Mononuclear cell (primary cell): ENCODE measurements around the gene PPFIBP1. TPM values are rescaled to one million over a fixed set of nuclear protein-coding genes. Genes with fewer than 3 reads are reported as not detected.
"Not testable (repeated sequence)": the region's sequence is repeated elsewhere in the genome, so short reads cannot be mapped to it uniquely, and the experiment has no call there.

ENCODE experiments used
- H3K27me3 ChIP-seq: 2 replicates; pipeline ENCODE4 v1.6.0; 2011; ENCODE audit warnings: low read length, control low read depth; ENCODE audit not compliant: insufficient read depth
- H3K4me1 ChIP-seq: 2 replicates; pipeline ENCODE4 v1.5.1; 2011; ENCODE audit warnings: mild to moderate bottlenecking, low read length, control low read depth; ENCODE audit not compliant: insufficient read depth
- H3K4me3 ChIP-seq: 2 replicates; pipeline ENCODE4 v1.5.1; 2011; ENCODE audit warnings: mild to moderate bottlenecking, low read length, moderate library complexity
- H3K9me3 ChIP-seq: 2 replicates; pipeline ENCODE4 v1.5.1; 2011; ENCODE audit warnings: low read depth, mild to moderate bottlenecking, control low read depth, low read length
- total RNA-seq: library from RNA; depleted of rRNA; stranded (reverse); fragments of >200 nt; gene quantifications from one replicate; pipeline ENCODE4 v1.2.3, GENCODE V29; 2012

PPFIBP1 gene
- total RNA-seq, 1 donor: 3.0 TPM

DNA sequence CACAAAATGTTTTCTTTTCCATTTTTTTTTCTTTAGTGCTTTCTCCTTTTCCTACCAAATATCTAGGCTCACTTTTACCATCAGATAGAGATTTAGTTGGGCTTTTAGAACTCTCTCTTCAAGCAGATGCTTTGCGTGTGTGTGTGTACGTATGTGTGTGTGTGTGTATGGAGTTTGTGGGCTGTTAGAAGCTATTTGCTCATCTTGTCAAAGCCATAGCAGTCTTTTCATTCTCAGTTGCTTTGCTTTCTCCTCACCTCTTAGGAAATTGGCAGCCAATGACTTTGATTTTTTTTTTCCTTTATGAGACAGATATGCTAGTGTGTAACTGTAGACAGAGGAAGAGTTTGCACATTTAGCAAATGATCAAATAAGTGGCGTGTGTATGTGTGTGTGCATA is 57.8 kb downstream of the PPFIBP1 start:
- H3K9me3 ChIP-seq, H3K4me1 ChIP-seq, H3K27me3 ChIP-seq, H3K4me3 ChIP-seq: not testable (repeated sequence)

- H3K4me1 ChIP-seq, H3K27me3 ChIP-seq, H3K9me3 ChIP-seq, H3K4me3 ChIP-seq: not testable (repeated sequence)
Measured at GRCh38 chr12:27582445-27582844, 58.4 kb downstream of the PPFIBP1 start.

DNA sequence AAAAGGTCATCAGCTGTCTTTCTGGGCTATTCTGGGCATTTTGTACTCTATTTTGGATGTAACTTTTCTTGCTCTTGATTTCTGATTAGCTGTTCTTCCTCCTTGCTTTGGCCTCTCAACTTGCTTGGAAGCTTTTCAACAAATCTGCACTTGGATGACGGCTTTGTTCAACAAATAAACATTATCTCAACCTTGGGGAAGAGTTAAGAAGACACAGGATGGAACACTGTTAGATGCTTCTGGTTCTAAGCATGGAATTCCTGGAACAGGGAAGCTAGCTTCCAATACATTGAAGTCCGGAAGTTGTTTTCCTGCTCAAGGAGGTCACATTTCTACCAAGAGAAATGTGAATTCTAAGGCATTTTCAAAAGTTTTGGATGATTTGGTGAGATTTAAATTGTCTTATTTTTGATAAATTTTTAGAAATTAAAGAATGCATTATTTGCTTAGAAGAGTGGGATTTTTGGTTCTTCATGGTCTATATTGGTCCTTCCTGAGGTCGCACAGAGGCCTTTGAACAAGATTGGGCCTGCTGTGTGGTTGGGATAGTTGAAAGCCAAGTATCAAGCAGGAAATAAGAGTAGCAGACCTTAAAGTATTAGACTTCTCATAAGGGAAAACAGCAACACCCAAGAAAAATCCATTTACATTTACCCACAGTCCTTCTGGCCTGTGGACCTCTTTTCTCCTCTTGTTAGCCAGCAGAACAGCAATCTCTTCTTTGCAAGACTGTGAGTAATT is 59.2 kb downstream of the PPFIBP1 start:
- Histone ChIP-seq H3K9me3 (no peaks in the 10 kb centered on the region), H3K4me1 (no peaks in the 10 kb centered on the region), H3K27me3 (no peaks in the 10 kb centered on the region), H3K4me3 (no peak overlapping the region)

GRCh38 chr12:27583981-27584380 is 60.0 kb downstream of the PPFIBP1 start:
- Histone ChIP-seq H3K27me3 (no peaks in the 10 kb centered on the region), H3K4me1 (no peaks in the 10 kb centered on the region), H3K9me3 (no peaks in the 10 kb centered on the region), H3K4me3 (no peak overlapping the region)

DNA sequence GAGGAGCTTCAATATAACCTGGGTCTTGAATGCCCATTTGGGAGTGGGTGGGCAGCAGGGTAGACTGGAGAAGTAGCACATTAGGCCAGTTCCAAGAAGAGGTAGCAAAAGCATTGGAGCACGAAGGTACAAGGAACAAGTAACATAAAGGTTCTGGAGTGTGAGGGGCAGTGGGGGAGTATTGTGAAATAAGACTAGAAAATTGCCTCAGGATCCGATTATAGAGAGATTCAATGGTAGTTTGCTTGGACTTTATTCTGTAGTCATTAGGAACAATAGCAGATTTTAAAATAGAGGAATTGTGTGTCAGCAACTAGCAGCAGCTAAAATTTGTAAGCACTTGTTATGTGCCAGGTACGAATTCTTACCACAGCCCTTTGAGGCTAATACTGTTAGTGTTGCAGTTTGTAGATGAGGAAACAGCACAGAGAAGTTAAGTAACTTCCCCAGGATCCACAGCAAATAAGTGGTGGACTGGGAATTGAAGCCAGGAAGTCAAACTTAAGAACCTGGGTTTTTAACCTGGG is 61.8 kb downstream of the PPFIBP1 start:
- H3K9me3 ChIP-seq: no peaks in the 10 kb centered on the region
- H3K27me3 ChIP-seq: no peaks in the 10 kb centered on the region
- H3K4me3 ChIP-seq: no peak overlapping the region
- no peaks in the 10 kb centered on the region for H3K4me1 ChIP-seq

DNA sequence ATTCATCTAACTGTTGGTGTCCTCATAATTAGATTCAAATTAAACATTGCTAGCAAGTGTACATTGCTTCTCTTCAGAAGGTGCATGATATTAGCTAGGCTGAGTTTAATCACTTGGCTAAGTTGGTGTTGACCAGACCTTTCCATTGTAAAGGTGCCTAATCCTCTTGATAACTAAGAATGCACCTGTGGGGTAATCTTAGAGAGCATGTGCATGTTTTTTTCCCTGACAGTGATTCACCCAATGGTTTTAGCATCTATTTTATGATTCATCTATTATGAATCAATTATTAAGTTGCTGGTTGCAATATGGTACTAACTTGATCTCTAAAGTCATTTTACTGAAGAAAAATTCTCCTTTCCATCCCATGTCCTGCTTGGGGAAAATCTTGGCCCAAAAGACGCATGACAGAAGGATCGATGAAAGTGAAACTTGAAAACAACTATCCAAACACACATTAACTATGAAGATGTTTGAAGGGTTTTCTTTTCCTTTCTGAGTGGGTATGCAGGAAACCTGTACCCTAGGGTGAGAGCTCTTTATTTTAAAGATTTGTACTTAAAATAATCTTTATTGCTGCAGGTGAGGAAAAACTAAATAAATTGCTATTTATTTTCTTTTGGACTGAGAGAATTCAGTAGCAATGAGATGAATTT is 64.2 kb downstream of the PPFIBP1 start:
- H3K4me1 ChIP-seq, H3K9me3 ChIP-seq, H3K4me3 ChIP-seq, H3K27me3 ChIP-seq: not testable (repeated sequence)

GRCh38 chr12:27588776-27589175 is 64.8 kb downstream of the PPFIBP1 start:
- H3K27me3 ChIP-seq: no peaks in the 10 kb centered on the region
- H3K4me1 ChIP-seq: no peaks in the 10 kb centered on the region
- H3K9me3 ChIP-seq: no peaks in the 10 kb centered on the region
- no peak overlapping the region for H3K4me3 ChIP-seq

- no peaks in the 10 kb centered on the region for H3K9me3 ChIP-seq
- no peaks in the 10 kb centered on the region for H3K4me1 ChIP-seq
- no peak overlapping the region for H3K4me3 ChIP-seq
- no peaks in the 10 kb centered on the region for H3K27me3 ChIP-seq
Measured at GRCh38 chr12:27589419-27589818, 65.4 kb downstream of the PPFIBP1 start.

DNA sequence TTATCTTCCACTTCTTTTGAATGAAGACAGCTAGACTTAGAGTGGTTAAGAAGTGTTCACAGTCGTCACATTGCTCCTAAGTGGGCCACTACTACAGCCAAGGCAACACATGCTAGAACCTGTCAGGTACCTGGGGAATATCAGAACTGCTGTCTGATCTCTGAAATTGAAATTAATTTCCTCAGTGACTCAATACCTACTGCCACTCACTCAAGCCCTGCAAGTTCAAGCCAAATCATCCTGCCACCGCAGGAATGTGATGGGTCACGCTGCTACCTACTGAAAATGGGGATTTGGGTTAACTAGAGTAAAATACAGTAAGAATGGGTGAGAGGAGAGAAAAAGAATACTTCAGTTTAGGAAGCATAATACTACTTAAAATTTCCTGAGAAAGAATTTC is 67.7 kb downstream of the PPFIBP1 start:
- H3K4me3 ChIP-seq, H3K4me1 ChIP-seq, H3K27me3 ChIP-seq, H3K9me3 ChIP-seq: not testable (repeated sequence)

- H3K4me1 ChIP-seq: no peaks in the 10 kb centered on the region
- H3K27me3 ChIP-seq: no peaks in the 10 kb centered on the region
Measured at GRCh38 chr12:27592548-27592947, 68.5 kb downstream of the PPFIBP1 start.

DNA sequence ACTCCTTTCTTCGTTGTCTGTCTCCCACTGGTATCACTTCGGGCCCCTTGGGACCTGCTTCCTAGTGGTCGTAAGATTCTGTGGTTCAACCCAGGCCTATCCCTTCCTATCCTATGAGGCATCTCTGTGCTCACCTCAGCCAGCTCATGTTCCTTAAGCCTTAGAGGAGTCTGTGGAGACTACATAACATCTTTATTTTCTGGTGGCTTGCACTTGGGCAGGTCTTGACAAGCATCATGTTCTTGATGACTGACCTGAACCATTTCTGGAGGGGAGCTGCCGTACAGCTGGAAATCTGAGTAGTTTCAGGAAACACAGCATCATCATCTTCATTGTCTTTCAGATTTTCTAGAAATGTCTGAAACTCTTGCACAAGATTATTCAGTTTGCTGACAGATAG is 69.3 kb downstream of the PPFIBP1 start:
- Histone ChIP-seq H3K9me3 (no peaks in the 10 kb centered on the region), H3K4me1 (no peaks in the 10 kb centered on the region), H3K4me3 (no peak overlapping the region), H3K27me3 (no peaks in the 10 kb centered on the region)

More at GRCh38 chr12:27592548-27592947, 68.5 kb downstream of the PPFIBP1 start:
- H3K4me3 ChIP-seq: no peak overlapping the region
- no peaks in the 10 kb centered on the region for H3K9me3 ChIP-seq

- Histone ChIP-seq H3K9me3 (no peaks in the 10 kb centered on the region), H3K27me3 (no peaks in the 10 kb centered on the region), H3K4me1 (no peaks in the 10 kb centered on the region), H3K4me3 (no peak overlapping the region)
Measured at GRCh38 chr12:27595231-27595642, 71.2 kb downstream of the PPFIBP1 start.

DNA sequence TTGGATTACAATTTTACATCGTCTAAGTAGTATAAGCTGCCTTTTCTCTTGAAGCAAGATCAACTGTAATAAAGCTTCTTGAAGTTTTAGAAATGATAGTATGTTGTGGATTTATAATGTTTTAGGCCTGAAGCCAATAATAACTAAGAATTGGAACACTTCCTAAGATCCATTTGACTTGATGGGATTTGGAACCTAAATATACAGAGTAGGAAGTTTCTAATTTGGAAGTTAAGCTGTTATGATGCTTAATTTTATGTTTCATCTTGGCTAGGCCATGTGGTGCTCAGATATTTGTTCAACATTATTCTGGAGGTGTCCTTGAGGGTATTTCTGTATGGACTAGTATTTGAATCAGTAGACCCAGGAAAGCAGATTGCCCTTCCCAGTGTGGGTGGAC is 74.9 kb downstream of the PPFIBP1 start:
- H3K4me3 ChIP-seq, H3K27me3 ChIP-seq, H3K4me1 ChIP-seq, H3K9me3 ChIP-seq: not testable (repeated sequence)

GRCh38 chr12:27601056-27601828 is 77.2 kb downstream of the PPFIBP1 start:
- not testable (repeated sequence) for H3K4me1 ChIP-seq, H3K4me3 ChIP-seq, H3K27me3 ChIP-seq, H3K9me3 ChIP-seq

DNA sequence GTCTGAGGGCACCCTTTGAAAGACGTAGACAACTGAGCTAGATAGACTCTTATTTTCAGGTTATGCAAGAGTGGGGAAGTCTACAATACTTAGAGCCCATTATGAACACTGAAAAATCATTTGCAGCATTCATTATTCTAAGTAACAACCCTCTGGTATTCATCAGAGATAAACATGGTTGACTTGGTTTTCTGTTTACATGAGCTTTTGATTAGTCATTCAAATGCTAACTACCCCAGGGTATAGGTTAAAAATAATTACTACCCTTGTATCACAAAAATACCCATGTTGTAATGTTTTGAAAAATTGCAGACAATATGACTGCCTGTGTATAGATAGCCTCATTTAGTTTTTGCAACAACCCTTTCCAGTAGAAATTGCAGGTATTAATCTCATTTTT is 78.5 kb downstream of the PPFIBP1 start:
- Histone ChIP-seq H3K9me3 (no peaks in the 10 kb centered on the region), H3K27me3 (no peaks in the 10 kb centered on the region), H3K4me1 (no peaks in the 10 kb centered on the region), H3K4me3 (no peak overlapping the region)
